Measurements from ENCODE around the gene LIMS2. TPM values are rescaled to one million over a fixed set of nuclear protein-coding genes. Genes with fewer than 3 reads are reported as not detected.

LIMS2 gene
- total RNA-seq: 43.8 and 47.4 TPM in 2 replicates

GRCh38 chr2:127675331-127676261 lies at the start of gene LIMS2:
Gene LIMS2, minus strand, starts transcription at chr2:127675530. Its CDS starts 506 bp downstream, at chr2:127675024.

GRCh38 chr2:127701193-127701650 lies 25.9 kb upstream of the LIMS2 start, which contains the start of gene SFT2D3:
Gene SFT2D3, plus strand, starts transcription at chr2:127701497. Its CDS starts 32 bp downstream, at chr2:127701529.

DNA sequence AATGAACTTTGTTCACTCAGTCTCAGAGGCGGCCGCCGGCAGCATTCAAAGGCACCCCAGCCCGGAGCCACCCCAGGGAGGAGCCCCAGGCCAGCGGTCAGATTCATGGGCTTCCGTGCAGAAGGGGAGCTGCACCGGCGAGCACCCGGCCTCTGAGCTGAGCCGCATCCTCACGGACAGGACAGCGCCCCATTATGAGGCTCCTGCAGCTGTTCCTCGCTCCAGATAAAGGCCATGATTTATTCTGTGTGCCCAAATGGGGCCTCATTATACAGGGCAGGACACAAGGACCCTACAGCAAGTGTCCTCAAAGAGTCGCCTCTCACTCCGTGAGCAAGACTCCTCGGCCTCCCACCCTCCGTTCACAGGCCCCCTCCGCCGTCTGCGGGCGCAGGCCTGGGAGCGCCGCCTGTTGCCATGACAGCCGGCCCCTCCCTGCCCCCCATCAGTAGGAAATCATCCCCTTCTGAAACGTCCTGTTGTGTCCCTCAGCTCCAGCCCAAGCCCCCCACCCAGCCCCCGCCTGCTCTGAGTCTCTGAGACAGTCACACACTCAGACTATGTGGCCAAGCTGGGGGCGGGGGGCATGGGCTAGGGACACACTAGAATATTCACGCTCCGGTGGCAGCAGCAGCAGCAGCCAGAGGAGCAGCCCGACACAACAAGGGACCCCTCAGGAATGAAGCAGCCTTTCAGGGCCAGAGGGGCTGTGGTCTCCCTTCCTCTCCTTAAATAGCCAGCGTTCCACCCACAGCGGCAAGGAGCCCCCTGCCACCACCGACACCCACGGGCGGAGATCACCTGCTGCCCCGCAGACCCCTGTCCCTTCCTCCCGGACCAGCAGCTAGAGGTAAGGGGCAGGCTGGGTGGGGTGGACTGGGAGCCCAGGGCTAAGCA lies 29.7 kb downstream of the LIMS2 start, which contains the start of gene GPR17:
Gene GPR17, plus strand, starts transcription at position 759 of the 897 bp plus-strand sequence. CDS start 4,583 bp downstream, outside the sequence.

Other genes with a start within 250 kb of the LIMS2 start
- 31.0 and 32.7 TPM in 2 replicates for gene IWS1, start 149.0 kb downstream of the LIMS2 start, total RNA-seq
- gene MYO7B, start 139.8 kb downstream of the LIMS2 start, total RNA-seq: 0.10 and 0.27 TPM in 2 replicates
- not detected in 2 replicates for gene GPR17, start 29.4 kb downstream of the LIMS2 start, total RNA-seq
- gene SFT2D3, start 26.0 kb upstream of the LIMS2 start, total RNA-seq: 5.4 and 7.8 TPM in 2 replicates
- 17.3 and 19.8 TPM in 2 replicates for gene WDR33, start 135.6 kb upstream of the LIMS2 start, total RNA-seq
- gene POLR2D, start 182.6 kb upstream of the LIMS2 start, total RNA-seq: 16.0 and 21.1 TPM in 2 replicates
- gene AMMECR1L, start 210.4 kb upstream of the LIMS2 start, total RNA-seq: 10.1 and 10.9 TPM in 2 replicates